HG03521 (cell line): ENCODE measurements around the gene CHCHD6.

Experiments
- ATAC-seq: cut with Tn5 transposase; IDR thresholded peaks from one replicate; pipeline ENCODE4 v1.9.1; 2021; ENCODE audit warnings: mild to moderate bottlenecking, moderate library complexity; ENCODE audit not compliant: unreplicated experiment

The CHCHD6 gene

GRCh38 chr3:126936853-126937425 lies 232.9 kb downstream of the CHCHD6 start:
- no peak for ATAC-seq

GRCh38 chr3:126937533-126937932 lies 233.5 kb downstream of the CHCHD6 start:
- ATAC-seq, result no peak

- no peak for ATAC-seq
Measured at GRCh38 chr3:126937973-126938372, 233.9 kb downstream of the CHCHD6 start.

- no peak for ATAC-seq
Measured at GRCh38 chr3:126938520-126939337, 234.7 kb downstream of the CHCHD6 start.

DNA sequence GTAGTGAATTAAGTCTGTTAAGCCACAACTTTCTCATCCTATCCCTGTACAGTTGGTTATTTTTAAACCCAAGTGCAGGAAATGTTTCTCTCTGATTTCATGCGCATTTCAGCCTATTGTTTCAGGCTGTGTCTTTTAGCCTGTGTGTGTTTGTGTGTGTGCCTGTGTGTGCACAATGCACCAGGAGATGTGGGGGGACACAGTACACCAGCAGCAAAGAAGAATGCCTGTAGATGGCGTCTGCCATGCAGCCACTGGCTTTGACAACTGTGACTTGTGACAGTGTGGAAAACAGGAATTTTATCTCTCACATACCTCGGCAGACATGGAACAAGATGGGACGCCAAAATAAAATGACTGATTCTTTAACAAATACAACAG lies 235.3 kb downstream of the CHCHD6 start:
- ATAC-seq, result no peak

DNA sequence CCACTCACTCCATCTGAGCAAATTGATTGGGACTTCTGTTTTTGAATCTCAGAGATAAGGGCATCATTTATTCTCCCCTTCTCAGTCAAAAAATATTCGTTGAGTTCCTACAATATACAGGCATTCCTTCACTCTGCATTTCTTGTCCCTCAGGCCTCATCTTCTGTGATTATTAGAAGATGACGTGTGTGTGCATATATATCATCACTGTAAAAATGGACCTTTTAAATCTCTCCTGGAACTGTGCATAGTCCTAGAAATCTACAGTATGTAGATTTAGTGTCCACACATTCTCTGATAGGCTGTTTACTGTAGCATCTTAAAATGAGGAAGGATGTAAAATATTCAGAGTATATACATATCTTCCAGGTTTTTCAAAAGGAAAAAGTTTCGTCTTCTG lies 235.7 kb downstream of the CHCHD6 start:
- no peak for ATAC-seq

DNA sequence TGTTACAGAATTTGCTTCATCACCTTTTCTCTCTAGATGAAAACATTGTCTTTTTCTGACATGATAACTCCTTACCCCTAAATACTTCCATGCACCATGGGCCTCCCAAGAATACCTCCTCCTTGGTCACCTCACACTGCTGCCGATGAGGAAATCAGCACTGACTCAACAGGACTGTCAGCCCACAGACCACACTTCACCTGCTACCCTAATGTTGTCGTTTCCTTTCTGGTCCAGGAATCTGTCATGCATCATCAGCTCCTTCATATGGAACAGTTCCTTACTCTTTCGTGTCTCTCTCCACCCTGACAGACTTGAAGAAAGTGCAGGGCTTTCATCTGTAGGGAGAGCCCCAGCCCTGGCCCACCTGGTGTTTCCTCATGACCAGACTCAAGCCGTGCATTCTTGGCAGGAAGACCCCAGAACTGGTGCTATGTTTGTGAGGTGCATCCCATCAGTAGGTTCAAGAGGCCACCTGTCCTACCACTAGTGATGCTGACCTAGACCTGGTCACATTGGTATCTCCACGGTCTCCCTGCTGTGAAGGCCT lies 237.8 kb downstream of the CHCHD6 start:
- no peak for ATAC-seq

GRCh38 chr3:126944089-126944965 lies 240.3 kb downstream of the CHCHD6 start:
- ATAC-seq, result no peak

GRCh38 chr3:126945171-126945721 lies 241.2 kb downstream of the CHCHD6 start:
- ATAC-seq, result no peak

GRCh38 chr3:126945891-126946290 lies 241.9 kb downstream of the CHCHD6 start:
- ATAC-seq, result no peak

- no peak for ATAC-seq
Measured at GRCh38 chr3:126946405-126946804, 242.4 kb downstream of the CHCHD6 start.

DNA sequence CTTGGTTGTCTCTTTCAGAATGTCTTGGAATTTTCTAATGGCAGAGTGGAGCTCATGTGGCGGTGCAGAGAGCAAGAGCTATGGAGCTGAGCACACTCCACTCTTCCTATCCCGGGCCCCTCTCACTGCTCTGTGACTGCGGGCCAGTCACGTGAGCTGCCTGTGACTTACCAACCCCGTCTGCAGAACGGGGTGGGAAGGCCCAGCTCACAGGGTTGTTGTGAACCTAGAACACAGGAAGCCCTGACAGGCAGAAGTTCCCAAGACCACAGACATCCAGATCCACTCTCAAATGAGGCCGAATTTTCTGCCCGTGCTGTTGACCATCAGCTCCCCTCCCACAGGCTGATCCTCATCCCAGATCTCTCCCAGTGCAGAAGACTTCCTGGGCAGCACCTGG lies 243.4 kb downstream of the CHCHD6 start:
- ATAC-seq, result no peak

DNA sequence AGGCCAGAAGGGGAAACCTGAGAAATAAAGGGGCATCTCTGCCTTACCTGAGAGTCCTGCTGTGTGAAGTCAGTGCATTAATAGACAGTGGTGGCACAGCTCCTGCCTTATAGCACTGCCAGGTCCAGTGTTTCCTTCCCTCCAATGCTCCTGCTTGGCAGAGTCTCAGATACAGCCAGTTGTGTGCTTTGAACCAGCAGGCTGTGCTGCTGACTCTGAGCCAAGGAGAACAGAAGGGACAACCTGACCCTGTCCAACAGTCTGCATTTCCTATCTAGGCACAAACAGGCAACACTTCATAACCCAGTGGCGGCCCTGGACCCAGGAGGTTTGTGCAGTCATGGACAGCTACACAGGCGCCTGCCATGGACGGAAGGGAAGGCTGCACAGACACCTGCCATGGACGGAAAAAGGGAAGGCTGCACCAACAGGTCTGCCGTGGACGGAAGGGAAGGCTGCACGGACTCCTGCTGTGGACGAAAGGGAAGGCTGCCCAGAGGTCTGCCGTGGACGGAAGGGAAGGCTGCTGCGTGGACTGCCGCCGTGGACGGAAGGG lies 245.0 kb downstream of the CHCHD6 start:
- ATAC-seq, result no peak

DNA sequence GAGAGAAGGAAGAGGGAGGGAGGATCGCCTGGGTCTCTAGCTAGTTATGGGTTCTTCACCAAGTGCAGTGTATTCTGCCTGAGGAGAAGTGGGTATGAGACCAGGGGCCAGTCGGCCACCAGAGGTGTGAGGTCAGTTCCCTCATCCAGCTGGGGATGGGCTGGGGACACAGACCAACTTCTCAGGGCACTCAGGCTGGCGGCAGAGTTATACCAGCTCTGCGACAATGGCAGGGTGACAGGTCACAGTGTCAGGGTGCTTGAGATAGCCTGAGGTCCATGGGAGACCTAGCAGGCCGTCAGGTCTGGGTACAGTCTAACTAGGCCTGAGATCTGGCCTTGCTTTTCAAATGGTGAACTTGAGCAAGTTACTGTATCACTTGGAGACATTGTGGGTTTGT lies 247.5 kb downstream of the CHCHD6 start:
- ATAC-seq, result no peak

DNA sequence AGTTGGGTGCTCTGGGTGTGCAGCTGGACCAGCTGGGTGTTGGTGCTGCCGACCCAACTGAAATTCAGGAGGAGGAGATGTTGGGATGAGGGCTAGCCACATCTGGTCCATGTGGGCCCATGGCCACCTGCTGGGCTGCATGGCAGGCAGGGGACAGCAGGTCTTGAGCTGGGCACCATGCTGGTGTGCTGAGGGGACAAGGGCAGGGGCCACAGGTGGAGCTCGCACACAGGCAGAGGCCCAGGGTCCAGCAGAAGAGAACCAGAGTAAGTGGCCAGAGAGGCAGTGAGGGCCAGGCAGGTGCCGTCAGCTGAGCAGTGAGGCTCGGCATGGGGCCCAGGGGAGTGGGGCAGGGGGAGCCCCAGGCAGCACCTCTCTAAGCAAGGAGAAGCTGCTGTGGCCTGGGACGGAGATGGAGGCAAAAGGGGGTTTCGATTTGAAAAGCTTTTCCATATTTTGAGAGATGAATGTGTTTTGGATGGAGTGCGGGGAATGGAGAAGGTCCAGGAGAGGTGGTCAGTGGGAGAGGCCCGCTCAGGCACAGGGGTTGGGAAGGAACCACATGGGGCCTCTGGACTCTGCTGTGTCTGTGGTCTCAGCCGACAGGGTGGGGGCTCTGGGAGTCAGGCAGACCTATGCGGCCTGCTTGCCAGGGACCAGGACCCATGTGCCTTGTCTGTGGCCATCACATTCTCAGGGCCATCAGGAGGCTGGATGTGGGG lies 248.4 kb downstream of the CHCHD6 start:
- no peak for ATAC-seq

DNA sequence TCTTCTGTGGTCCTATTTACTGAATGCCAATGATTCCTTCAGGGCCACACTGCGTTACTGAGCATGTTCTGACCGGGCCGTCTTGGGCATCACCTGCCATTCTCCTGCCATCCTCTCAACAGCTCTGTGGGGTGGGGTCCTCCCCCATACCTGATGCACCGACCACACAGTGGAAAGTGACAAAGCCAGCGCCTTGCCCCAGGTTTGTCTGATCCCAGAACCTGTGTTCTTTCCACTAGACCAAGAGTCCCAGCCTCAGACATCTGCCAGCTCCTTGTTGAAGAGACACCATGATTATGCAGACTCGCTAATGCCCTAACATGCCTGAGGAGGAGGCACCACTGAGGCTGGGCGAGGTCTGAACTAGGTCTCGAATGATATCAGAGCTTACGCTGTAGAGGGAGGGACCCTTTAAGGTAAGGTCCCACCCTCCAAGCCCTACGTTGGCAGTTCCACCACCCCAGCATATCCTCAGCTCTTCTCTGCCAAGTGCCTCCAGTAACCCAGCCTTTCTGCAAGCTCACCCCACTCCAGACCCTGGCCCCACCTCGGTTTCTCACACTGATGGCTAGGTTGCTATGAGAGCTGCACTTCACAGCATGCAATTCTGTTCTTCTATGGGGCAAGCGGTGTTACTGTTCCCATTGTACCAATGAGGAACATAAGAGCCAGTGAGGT lies 249.1 kb downstream of the CHCHD6 start:
- ATAC-seq, result no peak

DNA sequence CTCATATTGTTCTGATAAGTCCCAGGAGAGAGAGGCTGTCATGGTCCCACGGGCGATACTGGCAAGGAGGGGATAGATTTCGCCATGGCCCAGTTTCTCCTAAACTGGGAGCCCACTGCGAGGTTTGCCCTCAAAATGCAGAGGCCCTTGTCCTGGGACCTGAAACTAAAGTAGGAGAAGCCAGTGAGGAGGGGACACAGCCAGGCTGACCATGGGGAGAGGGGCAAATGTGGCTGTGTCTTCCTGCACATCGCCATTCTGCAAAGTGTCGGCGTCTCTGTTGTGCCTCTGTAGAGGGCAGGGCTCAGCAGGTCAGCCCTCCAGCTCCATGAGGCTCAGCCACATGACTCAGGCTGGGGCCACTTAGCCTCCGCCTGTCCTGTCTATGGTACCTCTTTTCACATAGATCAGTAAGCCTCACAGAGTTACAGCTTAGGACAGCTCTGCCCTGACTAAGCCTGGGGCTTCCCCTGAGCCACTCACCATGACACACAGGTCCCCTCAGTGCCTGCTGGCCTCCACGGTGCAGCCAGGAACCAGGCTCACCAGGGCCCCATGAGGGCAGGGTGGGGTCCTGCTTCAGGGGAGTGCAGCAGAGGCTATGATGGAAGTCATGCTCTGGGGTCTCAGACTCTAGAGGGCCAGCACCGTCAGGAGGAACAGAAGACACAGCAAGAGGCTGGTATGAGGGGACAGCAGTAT lies 250.3 kb downstream of the CHCHD6 start:
- peak; percentile 48 for ATAC-seq

- ATAC-seq, result peak; percentile 56
Measured at GRCh38 chr3:126955004-126955790, 251.2 kb downstream of the CHCHD6 start.
